Esophagus squamous epithelium (tissue), 5 donors: ENCODE results near the gene IFRD1. TPM values are rescaled to one million over a fixed set of nuclear protein-coding genes. Genes with fewer than 3 reads are reported as not detected.

Experiments used
- DNase-seq: peaks from one replicate; lab custom pipeline; 2025; lab: John Stamatoyannopoulos, UW
- H3K27ac ChIP-seq, 4 donors: fragments of 200-600 bp; sonication (generic); one replicate each; pipeline ENCODE4 v1.5.1; 2016 to 2019; ENCODE audit warnings: mild to moderate bottlenecking in 1 of 4
- H3K27me3 ChIP-seq, 4 donors: fragments of 200-600 bp; sonication (generic); 1 replicate in 3 of 4; 2 replicates in 1 of 4; pipeline versions ENCODE4 v1.5.1 to v1.6.0; 2017 to 2021; ENCODE audit warnings: antibody characterized with exemption in 1 of 4
- H3K36me3 ChIP-seq, 3 donors: fragments of 200-600 bp; sonication (generic); one replicate each; pipeline ENCODE4 v1.5.1; 2016 to 2019
- H3K4me1 ChIP-seq, 3 donors: fragments of 200-600 bp; sonication (generic); one replicate each; pipeline ENCODE4 v1.5.1; 2017 to 2019
- H3K4me3 ChIP-seq, 4 donors: fragments of 200-600 bp; sonication (generic); 1 replicate in 3 of 4; 2 replicates in 1 of 4; pipeline ENCODE4 v1.5.1; 2016 to 2019; ENCODE audit warnings: mild to moderate bottlenecking in 2 of 4, moderate library complexity in 1 of 4
- H3K9me3 ChIP-seq, 3 donors: fragments of 200-600 bp; sonication (generic); one replicate each; pipeline ENCODE4 v1.5.1; 2016 to 2019
- POLR2A ChIP-seq, 4 donors: fragments of 450-650 bp; IDR thresholded peaks; one replicate each; pipeline ENCODE4 v1.6.1; 2017; ENCODE audit warnings: antibody characterized with exemption in 4 of 4, mild to moderate bottlenecking in 4 of 4, moderate library complexity in 3 of 4
- WGBS, 2 donors: methylation state at CpG; one replicate each; pipeline ENCODE4 v1.1.5; 2018; 5-methylcytosine and 5-hydroxymethylcytosine counted together
- intact Hi-C: fragments of 100-400 bp; cut with DNase I; formaldehyde crosslinking; loops from one replicate; pipeline ENCODE4 v1.15.0; 2022
- total RNA-seq, 4 donors: library from RNA; depleted of rRNA; stranded (reverse); fragments of >200 nt; gene quantifications; one replicate each; pipeline ENCODE4 v1.1.0, GENCODE V29; 2016
- TF ChIP-seq, protein P1 (sequence below), 6 experiments: fragments of 450-650 bp in 4 of 6; fragments of 200-600 bp in 2 of 6; sonication (generic) in 2 of 6; IDR thresholded peaks; one replicate each; pipeline ENCODE4 v1.5.1; 2016 to 2019; ENCODE audit warnings: antibody characterized with exemption in 6 of 6, mild to moderate bottlenecking in 4 of 6, moderate library complexity in 4 of 6
- donor health status: DM: yes; HTN: yes; CAD: no.

IFRD1 gene
- total RNA-seq, 4 donors from 2014 or later = 19.4 to 52.1 (median 31.1) TPM

DNA sequence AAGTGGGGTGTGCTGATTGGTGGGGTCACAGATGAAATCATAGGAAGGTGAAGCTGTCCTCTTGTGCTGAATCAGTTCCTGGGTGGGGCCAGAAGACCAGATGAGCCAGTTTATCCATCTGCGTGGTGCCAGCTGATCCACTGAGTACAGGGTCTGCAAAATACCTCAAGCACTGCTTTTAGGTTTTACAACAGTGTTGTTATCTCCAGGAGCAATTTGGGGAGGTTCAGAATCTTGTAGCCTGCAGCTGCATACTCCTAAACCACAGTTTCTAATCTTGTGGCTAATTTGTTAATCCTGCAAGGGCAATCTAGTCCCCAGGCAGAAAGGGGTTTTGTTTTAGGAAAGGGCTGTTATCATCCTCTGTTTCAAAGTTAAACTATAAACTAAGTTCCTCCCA, 17.0 kb upstream of the IFRD1 start:
- intact Hi-C loops = no loop called here
- Histone ChIP-seq H3K4me1 (peaks cover 0 to 6% (median 0%) of the 10 kb centered on the region in 3 donors), H3K36me3 (no peaks in the 10 kb centered on the region), H3K9me3 (no peaks in the 10 kb centered on the region), H3K27me3 (no peaks in the 10 kb centered on the region), H3K27ac (no peak overlapping the region), H3K4me3 (no peak overlapping the region)
- 40 to 57% methylated on average over 1 of the region's 1 CpG for whole genome bisulfite sequencing, 2 donors
- DNase-seq = no peak
- no peak for TF ChIP-seq POLR2A (IDR thresholded peaks at IDR 0.05)
- TF ChIP-seq, protein P1, sequence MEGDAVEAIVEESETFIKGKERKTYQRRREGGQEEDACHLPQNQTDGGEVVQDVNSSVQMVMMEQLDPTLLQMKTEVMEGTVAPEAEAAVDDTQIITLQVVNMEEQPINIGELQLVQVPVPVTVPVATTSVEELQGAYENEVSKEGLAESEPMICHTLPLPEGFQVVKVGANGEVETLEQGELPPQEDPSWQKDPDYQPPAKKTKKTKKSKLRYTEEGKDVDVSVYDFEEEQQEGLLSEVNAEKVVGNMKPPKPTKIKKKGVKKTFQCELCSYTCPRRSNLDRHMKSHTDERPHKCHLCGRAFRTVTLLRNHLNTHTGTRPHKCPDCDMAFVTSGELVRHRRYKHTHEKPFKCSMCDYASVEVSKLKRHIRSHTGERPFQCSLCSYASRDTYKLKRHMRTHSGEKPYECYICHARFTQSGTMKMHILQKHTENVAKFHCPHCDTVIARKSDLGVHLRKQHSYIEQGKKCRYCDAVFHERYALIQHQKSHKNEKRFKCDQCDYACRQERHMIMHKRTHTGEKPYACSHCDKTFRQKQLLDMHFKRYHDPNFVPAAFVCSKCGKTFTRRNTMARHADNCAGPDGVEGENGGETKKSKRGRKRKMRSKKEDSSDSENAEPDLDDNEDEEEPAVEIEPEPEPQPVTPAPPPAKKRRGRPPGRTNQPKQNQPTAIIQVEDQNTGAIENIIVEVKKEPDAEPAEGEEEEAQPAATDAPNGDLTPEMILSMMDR (IDR thresholded peaks at IDR 0.05) = no peak

- H3K27ac ChIP-seq = no peak overlapping the region
- H3K9me3 ChIP-seq = no peaks in the 10 kb centered on the region
- no peaks in the 10 kb centered on the region for H3K27me3 ChIP-seq
- intact Hi-C loops = no loop called here
- WGBS, 2 donors = 71 to 86% methylated on average over 1 of the region's 1 CpG
- H3K36me3 ChIP-seq = no peaks in the 10 kb centered on the region
- TF ChIP-seq, protein P1 (IDR thresholded peaks at IDR 0.05) = no peak
- TF ChIP-seq POLR2A (IDR thresholded peaks at IDR 0.05) = no peak
- H3K4me1 ChIP-seq = peaks cover 0 to 6% (median 0%) of the 10 kb centered on the region in 3 donors
- no peak overlapping the region for H3K4me3 ChIP-seq
- no peak for DNase-seq
Measured at GRCh38 chr7:112437072-112437471, 13.2 kb upstream of the IFRD1 start.

- no peak for DNase-seq
- 89 to 100% methylated on average over 1 of the region's 1 CpG for WGBS, 2 donors
- TF ChIP-seq, protein P1 (IDR thresholded peaks at IDR 0.05) = no peak
- no peak for TF ChIP-seq POLR2A (IDR thresholded peaks at IDR 0.05)
- Histone ChIP-seq H3K4me3 (no peak overlapping the region), H3K4me1 (no peaks in the 10 kb centered on the region), H3K27ac (no peak overlapping the region), H3K9me3 (no peaks in the 10 kb centered on the region), H3K27me3 (no peaks in the 10 kb centered on the region), H3K36me3 (no peaks in the 10 kb centered on the region)
- intact Hi-C loops = no loop called here
Measured at GRCh38 chr7:112439476-112439875, 10.8 kb upstream of the IFRD1 start.

DNA sequence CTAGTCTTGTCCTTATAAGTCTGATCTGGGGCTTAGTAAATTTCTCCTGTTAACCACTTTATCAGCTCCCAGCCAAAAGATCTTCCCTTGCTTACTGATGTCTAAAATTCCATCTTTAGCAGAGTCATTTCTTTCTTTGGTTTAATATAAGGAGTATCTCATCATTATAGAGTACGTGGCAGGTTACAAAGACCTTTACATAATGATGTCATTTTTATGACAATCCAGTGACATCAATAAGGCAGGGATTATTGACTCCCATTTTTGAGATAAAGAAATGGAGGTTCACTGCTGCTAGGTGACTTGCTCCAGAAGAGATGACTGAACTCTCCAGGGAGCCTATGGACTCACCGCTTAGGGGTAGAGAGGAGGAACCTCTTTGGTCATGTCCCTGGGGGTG, 8.1 kb upstream of the IFRD1 start:
- no peak overlapping the region for H3K4me3 ChIP-seq
- TF ChIP-seq, protein P1 (IDR thresholded peaks at IDR 0.05) = no peak

DNA sequence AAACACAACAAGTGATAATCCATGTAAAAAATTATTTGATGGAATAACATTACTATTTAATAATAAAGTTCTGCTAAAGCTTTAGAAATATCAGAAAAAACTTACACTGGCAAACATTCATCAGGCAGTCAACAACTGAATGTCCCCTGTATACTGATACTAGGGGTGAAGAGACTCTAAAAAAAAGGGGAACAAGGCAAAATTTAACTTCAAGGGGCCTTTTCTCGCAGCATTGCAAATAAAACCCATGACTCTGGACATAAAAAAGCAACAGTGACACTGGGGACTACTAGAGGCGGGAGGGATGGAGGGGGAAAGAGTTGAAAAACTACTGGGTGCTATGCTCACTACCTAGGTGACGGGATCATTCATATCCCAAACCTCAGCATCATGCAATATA, 5.8 kb upstream of the IFRD1 start:
- Histone ChIP-seq H3K4me1 (peaks cover 4 to 14% (median 5%) of the 10 kb centered on the region in 3 donors), H3K4me3 (no peak overlapping the region), H3K9me3 (no peaks in the 10 kb centered on the region), H3K27me3 (no peaks in the 10 kb centered on the region), H3K27ac (no peak overlapping the region), H3K36me3 (no peaks in the 10 kb centered on the region)
- no peak for TF ChIP-seq POLR2A (IDR thresholded peaks at IDR 0.05)
- TF ChIP-seq, protein P1 (IDR thresholded peaks at IDR 0.05) = no peak
- no peak for DNase-seq
- WGBS, 2 donors = 71 to 86% methylated on average over 3 of the region's 3 CpGs
- intact Hi-C loops = no loop called here

More for the DNA sequence above, 8.1 kb upstream of the IFRD1 start:
- Histone ChIP-seq H3K9me3 (no peaks in the 10 kb centered on the region), H3K27ac (no peak overlapping the region), H3K36me3 (no peaks in the 10 kb centered on the region), H3K27me3 (no peaks in the 10 kb centered on the region), H3K4me1 (no peaks in the 10 kb centered on the region)
- intact Hi-C loops = no loop called here
- WGBS, 2 donors = 50 to 89% methylated on average over 1 to 2 of the region's 2 CpGs
- no peak for DNase-seq
